ENCODE measurements around the gene RPS6KB2.

- no peak for TF ChIP-seq GABPA (IDR thresholded peaks at IDR 0.05; ENCODE audit: low read depth)
- no peak for TF ChIP-seq CTCF (IDR thresholded peaks at IDR 0.05; ENCODE audit: insufficient read depth, low read length)
- no peak for TF ChIP-seq SPI1 (IDR thresholded peaks at IDR 0.05; ENCODE audit: borderline replicate concordance, low read depth)
- no peak for TF ChIP-seq POLR2AphosphoS5 (IDR thresholded peaks at IDR 0.05; ENCODE audit: low read depth)
These were observed 37.4 kb upstream of the RPS6KB2 start for GRCh38 chr11:67390947-67391303.

Measured in HL-60 (cell line).